IPS-18a (cell line): Measurements from ENCODE around the gene URB1.
A peak's percentile ranks its signal among the peaks of the same experiment; 100 is the strongest.
"Not testable (repeated sequence)": the region's sequence is repeated elsewhere in the genome, so short reads cannot be mapped to it uniquely, and the experiment has no call there.

Source experiments
- H3K27ac ChIP-seq: one replicate; pipeline ENCODE4 v1.5.1; 2013; ENCODE audit warnings: low read length
- H3K27me3 ChIP-seq: one replicate; pipeline ENCODE4 v1.6.1; 2013; ENCODE audit warnings: mild to moderate bottlenecking, low read length; ENCODE audit not compliant: control insufficient read depth, insufficient read depth
- H3K36me3 ChIP-seq: one replicate; pipeline ENCODE4 v1.6.1; 2013; ENCODE audit warnings: low read depth, low read length; ENCODE audit not compliant: control insufficient read depth
- H3K4me1 ChIP-seq: one replicate; pipeline ENCODE4 v1.6.1; 2013; ENCODE audit warnings: low read depth, low read length; ENCODE audit not compliant: control insufficient read depth
- H3K4me3 ChIP-seq: one replicate; pipeline ENCODE4 v1.5.1; 2013; ENCODE audit warnings: low read length
- H3K9ac ChIP-seq: one replicate; pipeline ENCODE4 v1.6.1; 2013; ENCODE audit warnings: mild to moderate bottlenecking, low read length, moderate library complexity
- H3K9me3 ChIP-seq: one replicate; pipeline ENCODE4 v1.6.1; 2013; ENCODE audit warnings: low read depth, low read length; ENCODE audit not compliant: control insufficient read depth

Gene URB1

DNA sequence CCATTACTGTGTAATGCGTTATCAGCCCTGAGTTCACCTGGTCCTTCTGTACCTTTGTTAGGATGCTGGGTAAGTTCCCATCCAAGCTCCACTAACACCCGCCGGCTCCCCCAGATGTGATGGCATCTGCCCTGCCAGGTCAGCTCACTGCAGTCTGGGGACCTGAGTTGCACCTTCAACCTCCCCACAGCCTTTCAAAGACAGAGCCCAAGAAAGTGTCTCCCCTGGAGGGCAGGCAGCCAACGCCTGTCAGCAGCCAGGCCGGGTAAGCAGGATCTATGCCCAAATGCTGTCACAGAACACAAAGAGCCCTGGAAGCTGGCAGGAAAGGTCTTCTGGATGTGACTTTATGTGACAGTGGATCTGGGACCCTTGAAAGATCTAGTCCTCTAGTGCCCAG, 80.5 kb downstream of the URB1 start:
- H3K9ac ChIP-seq = no peak overlapping the region
- no peaks in the 10 kb centered on the region for H3K27me3 ChIP-seq
- no peaks in the 10 kb centered on the region for H3K4me1 ChIP-seq
- no peaks in the 10 kb centered on the region for H3K9me3 ChIP-seq
- H3K36me3 ChIP-seq = peaks cover 32% of the 10 kb centered on the region
- H3K27ac ChIP-seq = no peak overlapping the region
- no peak overlapping the region for H3K4me3 ChIP-seq

- Histone ChIP-seq H3K4me3 (no peak overlapping the region), H3K27ac (no peak overlapping the region), H3K9me3 (no peaks in the 10 kb centered on the region), H3K9ac (no peak overlapping the region), H3K27me3 (no peaks in the 10 kb centered on the region), H3K36me3 (peaks cover 25% of the 10 kb centered on the region), H3K4me1 (peaks cover 3% of the 10 kb centered on the region)
Observed at GRCh38 chr21:32311621-32312020, 81.2 kb downstream of the URB1 start.

- not testable (repeated sequence) for H3K4me3 ChIP-seq, H3K4me1 ChIP-seq, H3K27me3 ChIP-seq, H3K9ac ChIP-seq, H3K27ac ChIP-seq, H3K9me3 ChIP-seq
- peaks cover 19% of the 10 kb centered on the region for H3K36me3 ChIP-seq
Observed at GRCh38 chr21:32310976-32311375, 81.8 kb downstream of the URB1 start.

DNA sequence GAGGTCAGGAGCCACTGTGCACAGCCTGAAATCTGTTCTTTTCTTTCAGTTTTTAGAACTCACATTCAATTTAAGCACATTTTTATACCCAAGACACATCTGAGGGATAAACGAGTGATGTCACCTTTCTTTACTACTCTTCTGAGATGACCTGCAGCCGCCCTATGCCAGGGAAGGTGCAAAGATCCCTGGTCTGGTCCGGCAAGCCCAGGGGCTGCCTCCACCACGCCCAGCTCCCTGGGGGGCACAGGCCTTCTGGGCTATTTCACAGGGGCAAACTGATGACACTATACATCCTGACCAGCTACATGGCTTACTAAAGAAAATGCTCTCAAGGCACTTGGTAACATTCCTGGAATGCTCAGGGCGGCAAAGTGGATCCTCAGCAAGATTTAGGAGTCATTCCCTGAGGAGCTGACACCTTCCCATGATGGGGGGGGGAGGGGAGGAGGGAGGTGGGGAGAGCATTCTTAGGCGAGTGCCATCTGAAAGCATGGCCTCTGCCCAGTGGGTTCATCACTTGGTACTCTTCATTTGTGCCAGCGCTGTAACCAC, 82.8 kb downstream of the URB1 start:
- peaks cover 17% of the 10 kb centered on the region for H3K36me3 ChIP-seq
- H3K27me3 ChIP-seq = no peaks in the 10 kb centered on the region
- H3K9ac ChIP-seq = no peak overlapping the region
- H3K27ac ChIP-seq = no peak overlapping the region
- no peaks in the 10 kb centered on the region for H3K9me3 ChIP-seq
- no peak overlapping the region for H3K4me3 ChIP-seq
- H3K4me1 ChIP-seq = peaks cover 7% of the 10 kb centered on the region

- no peaks in the 10 kb centered on the region for H3K27me3 ChIP-seq
- no peak overlapping the region for H3K27ac ChIP-seq
- H3K4me1 ChIP-seq = peaks cover 7% of the 10 kb centered on the region
- H3K9ac ChIP-seq = no peak overlapping the region
- H3K4me3 ChIP-seq = no peak overlapping the region
- H3K36me3 ChIP-seq = peaks cover 8% of the 10 kb centered on the region
- H3K9me3 ChIP-seq = no peaks in the 10 kb centered on the region
Observed at GRCh38 chr21:32308696-32309095, 84.1 kb downstream of the URB1 start.

DNA sequence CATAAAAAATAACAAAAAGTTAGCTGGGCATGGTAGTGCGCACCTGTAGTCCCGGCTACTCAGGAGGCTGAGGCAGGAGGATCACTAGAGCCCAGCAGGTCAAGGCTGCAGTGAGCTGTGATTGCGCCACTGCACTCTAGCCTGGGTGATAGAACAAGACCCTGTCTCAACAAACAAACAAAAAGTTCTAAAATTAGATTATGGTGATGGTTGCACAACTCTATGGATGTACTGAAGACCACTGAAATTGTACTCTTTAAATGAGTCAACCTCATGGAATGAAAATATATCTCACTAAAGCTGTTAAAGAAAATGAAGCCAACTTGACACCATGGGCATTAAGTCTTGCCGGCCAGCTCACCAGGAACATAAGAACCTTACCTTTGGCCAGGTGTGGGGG, 85.1 kb downstream of the URB1 start:
- Histone ChIP-seq H3K4me3 (no peak overlapping the region), H3K27me3 (no peaks in the 10 kb centered on the region), H3K27ac (no peak overlapping the region), H3K36me3 (peaks cover 8% of the 10 kb centered on the region), H3K4me1 (peaks cover 7% of the 10 kb centered on the region), H3K9me3 (no peaks in the 10 kb centered on the region), H3K9ac (no peak overlapping the region)

DNA sequence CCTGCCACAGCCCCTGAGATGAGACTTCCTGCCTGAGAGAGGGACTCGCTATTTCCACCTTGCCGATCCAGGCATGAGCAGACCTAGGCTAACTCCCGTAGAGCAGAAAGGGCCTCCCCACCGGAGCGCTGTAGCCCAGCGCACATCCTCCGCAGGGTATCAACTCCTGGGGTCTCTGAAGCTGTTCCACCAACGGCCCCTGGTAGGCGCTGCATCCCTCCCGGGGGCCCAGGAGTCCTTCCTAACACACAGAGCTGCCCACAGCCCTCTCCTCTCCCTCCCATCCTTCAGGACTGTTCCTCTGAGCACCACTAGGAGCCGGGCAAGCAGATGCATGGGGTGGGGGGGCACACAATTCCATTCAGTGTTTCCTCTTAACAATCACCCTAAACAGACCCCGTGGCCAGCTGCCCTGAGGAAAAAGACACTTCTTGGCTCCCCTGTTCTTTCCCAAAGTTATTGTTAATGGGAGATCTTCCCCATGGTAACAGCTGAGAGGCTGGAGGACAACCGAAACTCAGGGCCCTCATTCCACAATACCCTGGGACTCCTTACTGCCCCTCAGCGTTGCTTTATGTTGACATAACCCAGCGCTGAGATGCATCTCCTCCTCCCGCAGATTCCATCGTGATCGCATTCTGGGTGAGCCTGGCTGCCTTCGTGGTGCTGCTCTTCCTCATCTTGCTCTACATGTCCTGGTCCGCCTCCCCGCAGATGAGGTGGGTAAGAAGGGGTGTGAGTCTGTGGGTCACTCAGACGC, 86.6 kb downstream of the URB1 start:
- H3K27ac ChIP-seq = peak overlapping the region; percentile 54
- H3K9ac ChIP-seq = no peak overlapping the region

GRCh38 chr21:32304998-32305397, 87.8 kb downstream of the URB1 start:
- no peak overlapping the region for H3K27ac ChIP-seq
- H3K9me3 ChIP-seq = no peaks in the 10 kb centered on the region
- H3K9ac ChIP-seq = no peak overlapping the region
- H3K4me3 ChIP-seq = no peak overlapping the region
- H3K36me3 ChIP-seq = no peaks in the 10 kb centered on the region
- H3K4me1 ChIP-seq = peaks cover 7% of the 10 kb centered on the region
- H3K27me3 ChIP-seq = no peaks in the 10 kb centered on the region

More for the DNA sequence above, 86.6 kb downstream of the URB1 start:
- Histone ChIP-seq H3K27me3 (no peaks in the 10 kb centered on the region), H3K36me3 (no peaks in the 10 kb centered on the region), H3K9me3 (no peaks in the 10 kb centered on the region), H3K4me3 (no peak overlapping the region), H3K4me1 (peaks cover 7% of the 10 kb centered on the region)

GRCh38 chr21:32303385-32303784, 89.4 kb downstream of the URB1 start:
- Histone ChIP-seq H3K4me3 (no peak overlapping the region), H3K27me3 (no peaks in the 10 kb centered on the region), H3K9me3 (no peaks in the 10 kb centered on the region), H3K27ac (no peak overlapping the region), H3K36me3 (no peaks in the 10 kb centered on the region), H3K4me1 (peaks cover 7% of the 10 kb centered on the region), H3K9ac (no peak overlapping the region)

GRCh38 chr21:32302560-32302959, 90.3 kb downstream of the URB1 start:
- H3K4me1 ChIP-seq = peaks cover 7% of the 10 kb centered on the region
- H3K4me3 ChIP-seq = no peak overlapping the region
- no peak overlapping the region for H3K27ac ChIP-seq
- no peaks in the 10 kb centered on the region for H3K27me3 ChIP-seq
- H3K9me3 ChIP-seq = no peaks in the 10 kb centered on the region
- no peaks in the 10 kb centered on the region for H3K36me3 ChIP-seq
- H3K9ac ChIP-seq = no peak overlapping the region

GRCh38 chr21:32301596-32301995, 91.2 kb downstream of the URB1 start:
- peaks cover 4% of the 10 kb centered on the region for H3K4me1 ChIP-seq
- no peak overlapping the region for H3K4me3 ChIP-seq
- H3K9ac ChIP-seq = no peak overlapping the region
- H3K36me3 ChIP-seq = no peaks in the 10 kb centered on the region
- no peak overlapping the region for H3K27ac ChIP-seq
- H3K9me3 ChIP-seq = no peaks in the 10 kb centered on the region
- H3K27me3 ChIP-seq = no peaks in the 10 kb centered on the region

GRCh38 chr21:32300117-32300681, 92.6 kb downstream of the URB1 start:
- H3K27me3 ChIP-seq = no peaks in the 10 kb centered on the region
- H3K9me3 ChIP-seq = no peaks in the 10 kb centered on the region
- no peaks in the 10 kb centered on the region for H3K36me3 ChIP-seq
- H3K27ac ChIP-seq = no peak overlapping the region
- H3K9ac ChIP-seq = no peak overlapping the region
- no peaks in the 10 kb centered on the region for H3K4me1 ChIP-seq
- H3K4me3 ChIP-seq = no peak overlapping the region
